Liver (tissue), 3 donors: ENCODE data around the gene SUGCT.

ENCODE experiments used
- ATF3 ChIP-seq: IDR thresholded peaks from 2 replicates; pipeline ENCODE4 v1.6.1; 2016; ENCODE audit warnings: antibody characterized with exemption
- FOXA1 ChIP-seq: IDR thresholded peaks from 2 replicates; pipeline ENCODE4 v1.6.1; 2016; ENCODE audit warnings: antibody characterized with exemption
- JUND ChIP-seq, 2 donors: IDR thresholded peaks; 2 replicates each; pipeline ENCODE4 v1.6.1; 2016; ENCODE audit warnings: antibody characterized with exemption in 2 of 2
- RAD21 ChIP-seq, 2 donors: IDR thresholded peaks; 2 replicates each; pipeline ENCODE4 v1.6.1; 2016; ENCODE audit warnings: antibody characterized with exemption in 2 of 2, mild to moderate bottlenecking in 2 of 2
- REST ChIP-seq: IDR thresholded peaks from 2 replicates; pipeline ENCODE4 v1.6.1; 2016; ENCODE audit warnings: antibody characterized with exemption, mild to moderate bottlenecking
- SP1 ChIP-seq: IDR thresholded peaks from 2 replicates; pipeline ENCODE4 v1.6.1; 2018; ENCODE audit warnings: antibody characterized with exemption, mild to moderate bottlenecking
- TAF1 ChIP-seq: conservative IDR thresholded peaks from 2 replicates; pipeline ENCODE4 v1.6.1; 2016; ENCODE audit warnings: antibody characterized with exemption, mild to moderate bottlenecking
- TF ChIP-seq, protein P1 (sequence below): fragments of 150-350 bp; IDR thresholded peaks from 2 replicates; pipeline ENCODE4 v1.5.1; 2017; ENCODE audit warnings: improper control_type of control experiment, low read depth, low read length; ENCODE audit not compliant: missing input control
- TF ChIP-seq, protein P2 (sequence below): IDR thresholded peaks from 2 replicates; pipeline ENCODE4 v1.6.1; 2016; ENCODE audit warnings: antibody characterized with exemption
- donor health status: healthy.
- donor health status: healthy.

DNA sequence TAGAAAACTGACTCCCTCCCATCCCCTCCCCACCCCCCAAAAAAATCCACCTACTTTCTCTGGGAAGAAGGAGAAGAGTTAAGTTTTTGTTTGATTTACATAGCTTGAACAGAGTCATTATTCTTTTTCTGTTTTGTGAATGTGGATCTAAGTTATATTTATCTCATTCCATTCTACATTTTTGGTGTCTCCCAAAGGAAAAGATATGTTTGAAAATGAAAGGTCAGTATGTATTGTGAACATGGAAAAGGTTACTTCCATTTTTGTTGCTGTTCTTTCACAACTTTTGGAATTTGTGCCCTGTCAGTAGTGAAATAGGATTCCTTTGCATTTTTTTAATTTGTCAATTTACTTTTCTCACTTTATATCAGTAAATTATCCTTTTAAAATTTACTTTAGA is 547.9 kb downstream of the SUGCT start:
- TF ChIP-seq, protein P1, sequence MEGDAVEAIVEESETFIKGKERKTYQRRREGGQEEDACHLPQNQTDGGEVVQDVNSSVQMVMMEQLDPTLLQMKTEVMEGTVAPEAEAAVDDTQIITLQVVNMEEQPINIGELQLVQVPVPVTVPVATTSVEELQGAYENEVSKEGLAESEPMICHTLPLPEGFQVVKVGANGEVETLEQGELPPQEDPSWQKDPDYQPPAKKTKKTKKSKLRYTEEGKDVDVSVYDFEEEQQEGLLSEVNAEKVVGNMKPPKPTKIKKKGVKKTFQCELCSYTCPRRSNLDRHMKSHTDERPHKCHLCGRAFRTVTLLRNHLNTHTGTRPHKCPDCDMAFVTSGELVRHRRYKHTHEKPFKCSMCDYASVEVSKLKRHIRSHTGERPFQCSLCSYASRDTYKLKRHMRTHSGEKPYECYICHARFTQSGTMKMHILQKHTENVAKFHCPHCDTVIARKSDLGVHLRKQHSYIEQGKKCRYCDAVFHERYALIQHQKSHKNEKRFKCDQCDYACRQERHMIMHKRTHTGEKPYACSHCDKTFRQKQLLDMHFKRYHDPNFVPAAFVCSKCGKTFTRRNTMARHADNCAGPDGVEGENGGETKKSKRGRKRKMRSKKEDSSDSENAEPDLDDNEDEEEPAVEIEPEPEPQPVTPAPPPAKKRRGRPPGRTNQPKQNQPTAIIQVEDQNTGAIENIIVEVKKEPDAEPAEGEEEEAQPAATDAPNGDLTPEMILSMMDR, result no peak
- TF ChIP-seq REST (no peak), ATF3 (no peak), TAF1 (no peak), SP1 (no peak), RAD21 (IDR thresholded peaks at IDR 0.05) (no peak), JUND (IDR thresholded peaks at IDR 0.05) (no peak), FOXA1 (no peak)
- TF ChIP-seq, protein P2, sequence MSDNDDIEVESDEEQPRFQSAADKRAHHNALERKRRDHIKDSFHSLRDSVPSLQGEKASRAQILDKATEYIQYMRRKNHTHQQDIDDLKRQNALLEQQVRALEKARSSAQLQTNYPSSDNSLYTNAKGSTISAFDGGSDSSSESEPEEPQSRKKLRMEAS, result no peak
